Nucleus accumbens (tissue), 56 donors: ENCODE measurements around the gene GALNT13.

Experiments
- DNase-seq, 56 donors: peaks; one replicate each; lab custom pipeline; 2025; lab: John Stamatoyannopoulos, UW

Gene GALNT13

GRCh38 chr2:154097833-154098398 lies 226.2 kb downstream of the GALNT13 start:
- no peak for DNase-seq

GRCh38 chr2:154120706-154121105 lies 249.0 kb downstream of the GALNT13 start:
- no peak for DNase-seq

- DNase-seq = no peak
These were observed 254.2 kb downstream of the GALNT13 start for GRCh38 chr2:154125891-154126290.

- DNase-seq = no peak
These were observed 259.1 kb downstream of the GALNT13 start for GRCh38 chr2:154130821-154131220.

GRCh38 chr2:154132827-154133226 lies 261.1 kb downstream of the GALNT13 start:
- DNase-seq = no peak

GRCh38 chr2:154133823-154134222 lies 262.1 kb downstream of the GALNT13 start:
- no peak for DNase-seq

- no peak for DNase-seq
These were observed 268.7 kb downstream of the GALNT13 start for GRCh38 chr2:154140249-154141025.

GRCh38 chr2:154142480-154142879 lies 270.8 kb downstream of the GALNT13 start:
- no peak for DNase-seq

GRCh38 chr2:154143105-154143504 lies 271.4 kb downstream of the GALNT13 start:
- no peak for DNase-seq

- no peak for DNase-seq
These were observed 286.4 kb downstream of the GALNT13 start for GRCh38 chr2:154158101-154158500.

GRCh38 chr2:154161286-154161685 lies 289.6 kb downstream of the GALNT13 start:
- no peak for DNase-seq

GRCh38 chr2:154170400-154170799 lies 298.7 kb downstream of the GALNT13 start:
- DNase-seq = no peak

GRCh38 chr2:154173164-154173563 lies 301.4 kb downstream of the GALNT13 start:
- DNase-seq = no peak

GRCh38 chr2:154173919-154174318 lies 302.2 kb downstream of the GALNT13 start:
- no peak for DNase-seq

- no peak for DNase-seq
These were observed 310.3 kb downstream of the GALNT13 start for GRCh38 chr2:154182008-154182407.

GRCh38 chr2:154187948-154188347 lies 316.2 kb downstream of the GALNT13 start:
- DNase-seq = no peak

GRCh38 chr2:154189953-154190352 lies 318.2 kb downstream of the GALNT13 start:
- no peak for DNase-seq

- DNase-seq = no peak
These were observed 321.5 kb downstream of the GALNT13 start for GRCh38 chr2:154193246-154193645.

GRCh38 chr2:154194909-154195643 lies 323.4 kb downstream of the GALNT13 start:
- DNase-seq = no peak

- no peak for DNase-seq
These were observed 324.0 kb downstream of the GALNT13 start for GRCh38 chr2:154195644-154196195.

- no peak for DNase-seq
These were observed 327.1 kb downstream of the GALNT13 start for GRCh38 chr2:154198866-154199265.
